Activated CD4-positive, alpha-beta T cell treated with anti-CD3 and anti-CD28 coated beads for 36 hours (primary cell): ENCODE results near the gene PLEKHM3. TPM values are rescaled to one million over a fixed set of nuclear protein-coding genes. Genes with fewer than 3 reads are reported as not detected.
A peak's percentile ranks its signal among the peaks of the same experiment; 100 is the strongest.

Source experiments
- ATAC-seq: fragments of 200-7000 bp; cut with Tn5 transposase; one replicate; pipeline ENCODE4 v1.10.0; 2021; ENCODE audit warnings: mild to moderate bottlenecking, moderate library complexity
- CTCF ChIA-PET: fragments of 350-600 bp; sonication (Branson Sonifier 250); formaldehyde crosslinking; loops from one replicate; lab custom pipeline; 2021; ENCODE audit warnings: antibody characterized with exemption; lab: Charles Lee
- POLR2A ChIA-PET: fragments of 350-600 bp; sonication (Branson Sonifier 250); formaldehyde crosslinking; loops from one replicate; lab custom pipeline; 2021; ENCODE audit warnings: antibody characterized with exemption, inconsistent platforms; lab: Charles Lee
- DNase-seq: peaks from one replicate; pipeline ENCODE4 v3.0.0-alpha.2; 2020
- H3K27ac Mint-ChIP-seq: one replicate; pipeline ENCODE4 v1.8.0; 2021; ENCODE audit warnings: mixed read lengths
- H3K27me3 Mint-ChIP-seq: one replicate; pipeline ENCODE4 v1.8.0; 2021; ENCODE audit warnings: mixed read lengths
- H3K36me3 Mint-ChIP-seq: one replicate; pipeline ENCODE4 v1.8.0; 2021; ENCODE audit warnings: low read depth, mixed read lengths
- H3K4me1 Mint-ChIP-seq: one replicate; pipeline ENCODE4 v1.8.0; 2021; ENCODE audit warnings: mixed read lengths
- H3K4me3 Mint-ChIP-seq: one replicate; pipeline ENCODE4 v1.8.0; 2021; ENCODE audit warnings: mild to moderate bottlenecking, moderate library complexity, mixed read lengths
- H3K9me3 Mint-ChIP-seq: one replicate; pipeline ENCODE4 v1.8.0; 2021; ENCODE audit warnings: low read depth, mixed read lengths
- intact Hi-C, 2 experiments: fragments of 100-400 bp; cut with DNase I in 1 of 2; cut with micrococcal nuclease in 1 of 2; formaldehyde crosslinking; loops; one replicate each; pipeline versions ENCODE4 v1.14.2 to v1.15.1; 2022 to 2024; cut with DNase I, micrococcal nuclease
- total RNA-seq, 2 experiments: library from RNA; stranded (reverse); gene quantifications; one replicate each; pipeline ENCODE4 v1.2.3, GENCODE V29; 2021

The PLEKHM3 gene
- total RNA-seq, 2 experiments from 2014 or later, result 4.5 to 5.2 TPM

DNA sequence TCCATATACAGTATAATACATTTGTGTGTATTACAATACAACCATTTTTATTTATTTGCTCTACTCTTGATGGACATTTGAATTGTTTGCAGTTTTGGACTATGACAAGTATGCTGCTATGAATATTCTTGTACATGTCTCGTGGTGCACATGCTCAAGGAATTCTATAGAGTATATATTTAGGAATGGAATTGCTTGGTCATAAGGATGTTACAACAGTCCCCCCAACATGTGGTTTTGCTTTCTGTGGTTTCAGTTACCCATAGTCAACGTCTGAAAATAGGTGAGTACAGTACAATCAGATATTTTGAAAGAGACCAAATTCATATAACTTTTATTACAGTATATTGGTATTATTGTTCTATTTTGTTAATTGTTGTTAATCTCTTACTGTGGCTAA, 24.1 kb upstream of the PLEKHM3 start:
- Mint-ChIP-seq H3K9me3 (no peaks in the 10 kb centered on the region), H3K27ac (no peak overlapping the region), H3K27me3 (peaks cover 5% of the 10 kb centered on the region), H3K36me3 (no peaks in the 10 kb centered on the region), H3K4me3 (no peak overlapping the region), H3K4me1 (no peaks in the 10 kb centered on the region)
- CTCF ChIA-PET, result no interaction called here
- no peak for DNase-seq
- ATAC-seq, result no peak
- POLR2A ChIA-PET, result no interaction called here
- intact Hi-C loops, result no loop called here

DNA sequence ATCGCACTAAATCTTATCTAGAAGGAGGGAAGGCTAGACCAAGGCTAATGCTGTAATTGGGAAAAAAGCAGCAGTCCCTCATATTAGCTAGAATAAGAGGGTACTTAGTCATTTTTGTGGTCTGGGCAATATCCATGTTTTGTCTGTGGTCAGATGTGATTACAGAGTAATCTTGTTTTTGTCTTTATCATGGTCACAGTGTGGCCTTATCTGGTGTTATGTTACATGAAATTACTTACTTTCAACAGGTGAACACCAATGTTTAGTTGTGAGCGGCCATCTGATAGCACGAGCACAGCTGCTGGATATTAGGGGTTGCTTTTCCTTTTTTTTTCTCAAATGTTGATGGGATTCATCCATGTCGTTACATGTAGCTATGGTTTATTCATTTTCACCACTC, 23.7 kb upstream of the PLEKHM3 start:
- DNase-seq (no peak), ATAC-seq (no peak)
- Mint-ChIP-seq H3K36me3 (no peaks in the 10 kb centered on the region), H3K4me3 (no peak overlapping the region), H3K9me3 (no peaks in the 10 kb centered on the region), H3K4me1 (no peaks in the 10 kb centered on the region), H3K27me3 (peaks cover 5% of the 10 kb centered on the region), H3K27ac (no peak overlapping the region)
- CTCF ChIA-PET, result interaction anchor here (1.8 kb wide), 1 partner anchor 303 kb away, joined by 12 read pairs; no protein-coding TSS in a partner anchor
- POLR2A ChIA-PET, result no interaction called here
- intact Hi-C loops, result no loop called here

- no peak for DNase-seq
- H3K27ac Mint-ChIP-seq, result no peak overlapping the region
- POLR2A ChIA-PET, result no interaction called here
- H3K9me3 Mint-ChIP-seq, result no peaks in the 10 kb centered on the region
- peaks cover 6% of the 10 kb centered on the region for H3K27me3 Mint-ChIP-seq
- no peaks in the 10 kb centered on the region for H3K4me1 Mint-ChIP-seq
- ATAC-seq, result no peak
- CTCF ChIA-PET, result interaction anchor here (1.8 kb wide), 1 partner anchor 302 kb away, joined by 12 read pairs; no protein-coding TSS in a partner anchor
- no peak overlapping the region for H3K4me3 Mint-ChIP-seq
- H3K36me3 Mint-ChIP-seq, result no peaks in the 10 kb centered on the region
- intact Hi-C loops, result no loop called here
Measured at GRCh38 chr2:208047840-208048239, 22.5 kb upstream of the PLEKHM3 start.

- Mint-ChIP-seq H3K9me3 (no peaks in the 10 kb centered on the region), H3K4me3 (no peak overlapping the region), H3K4me1 (no peaks in the 10 kb centered on the region), H3K36me3 (no peaks in the 10 kb centered on the region), H3K27ac (no peak overlapping the region), H3K27me3 (peaks cover 4% of the 10 kb centered on the region)
- intact Hi-C loops, result no loop called here
- no peak for ATAC-seq
- CTCF ChIA-PET, result no interaction called here
- no peak for DNase-seq
- POLR2A ChIA-PET, result no interaction called here
Measured at GRCh38 chr2:208046686-208047085, 21.4 kb upstream of the PLEKHM3 start.

DNA sequence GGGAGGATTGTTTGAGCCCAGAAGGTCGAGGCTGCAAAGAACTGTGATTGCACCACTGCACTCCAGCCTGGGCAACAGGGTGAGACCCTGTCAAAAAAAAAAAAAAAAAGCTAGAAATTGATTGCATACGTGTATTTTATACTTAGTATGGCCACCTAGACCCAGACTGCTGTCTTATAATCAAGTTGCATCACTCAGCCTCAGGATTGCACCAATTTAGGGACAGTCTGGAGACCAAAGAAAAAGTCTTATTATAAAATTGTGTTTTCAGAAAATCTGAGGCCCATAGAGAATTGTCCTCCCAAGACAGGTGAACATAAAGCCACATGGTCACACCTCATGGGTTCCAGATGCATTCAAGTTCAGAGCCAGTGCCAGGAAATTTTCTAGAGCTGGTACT, 17.1 kb upstream of the PLEKHM3 start:
- DNase-seq (no peak), ATAC-seq (no peak)
- Mint-ChIP-seq H3K4me1 (peaks cover 5% of the 10 kb centered on the region), H3K27ac (no peak overlapping the region), H3K27me3 (peaks cover 4% of the 10 kb centered on the region), H3K9me3 (no peaks in the 10 kb centered on the region), H3K36me3 (no peaks in the 10 kb centered on the region), H3K4me3 (no peak overlapping the region)
- ChIA-PET POLR2A (interaction anchor here (0.6 kb wide), 1 partner anchor 299 kb away, joined by 3 read pairs; no protein-coding TSS in a partner anchor), CTCF (interaction anchor here (2.4 to 2.9 kb wide), 2 partner anchors 293 to 298 kb away, joined by 25 to 57 read pairs; no protein-coding TSS in a partner anchor)
- intact Hi-C loops, result loop anchor here in 1 of 2 experiments (5.0 kb wide), 1 partner anchor 210 kb away; no protein-coding TSS in a partner anchor

- ChIA-PET POLR2A (no interaction called here), CTCF (interaction anchor here (2.4 to 2.9 kb wide), 2 partner anchors 293 to 297 kb away, joined by 25 to 57 read pairs; no protein-coding TSS in a partner anchor)
- H3K4me3 Mint-ChIP-seq, result no peak overlapping the region
- H3K9me3 Mint-ChIP-seq, result no peaks in the 10 kb centered on the region
- no peak overlapping the region for H3K27ac Mint-ChIP-seq
- ATAC-seq, result no peak
- H3K4me1 Mint-ChIP-seq, result peaks cover 5% of the 10 kb centered on the region
- no peak for DNase-seq
- intact Hi-C loops, result loop anchor here in 1 of 2 experiments (5.0 kb wide), 1 partner anchor 210 kb away; no protein-coding TSS in a partner anchor
- peaks cover 4% of the 10 kb centered on the region for H3K27me3 Mint-ChIP-seq
- H3K36me3 Mint-ChIP-seq, result no peaks in the 10 kb centered on the region
Measured at GRCh38 chr2:208042041-208042440, 16.7 kb upstream of the PLEKHM3 start.

DNA sequence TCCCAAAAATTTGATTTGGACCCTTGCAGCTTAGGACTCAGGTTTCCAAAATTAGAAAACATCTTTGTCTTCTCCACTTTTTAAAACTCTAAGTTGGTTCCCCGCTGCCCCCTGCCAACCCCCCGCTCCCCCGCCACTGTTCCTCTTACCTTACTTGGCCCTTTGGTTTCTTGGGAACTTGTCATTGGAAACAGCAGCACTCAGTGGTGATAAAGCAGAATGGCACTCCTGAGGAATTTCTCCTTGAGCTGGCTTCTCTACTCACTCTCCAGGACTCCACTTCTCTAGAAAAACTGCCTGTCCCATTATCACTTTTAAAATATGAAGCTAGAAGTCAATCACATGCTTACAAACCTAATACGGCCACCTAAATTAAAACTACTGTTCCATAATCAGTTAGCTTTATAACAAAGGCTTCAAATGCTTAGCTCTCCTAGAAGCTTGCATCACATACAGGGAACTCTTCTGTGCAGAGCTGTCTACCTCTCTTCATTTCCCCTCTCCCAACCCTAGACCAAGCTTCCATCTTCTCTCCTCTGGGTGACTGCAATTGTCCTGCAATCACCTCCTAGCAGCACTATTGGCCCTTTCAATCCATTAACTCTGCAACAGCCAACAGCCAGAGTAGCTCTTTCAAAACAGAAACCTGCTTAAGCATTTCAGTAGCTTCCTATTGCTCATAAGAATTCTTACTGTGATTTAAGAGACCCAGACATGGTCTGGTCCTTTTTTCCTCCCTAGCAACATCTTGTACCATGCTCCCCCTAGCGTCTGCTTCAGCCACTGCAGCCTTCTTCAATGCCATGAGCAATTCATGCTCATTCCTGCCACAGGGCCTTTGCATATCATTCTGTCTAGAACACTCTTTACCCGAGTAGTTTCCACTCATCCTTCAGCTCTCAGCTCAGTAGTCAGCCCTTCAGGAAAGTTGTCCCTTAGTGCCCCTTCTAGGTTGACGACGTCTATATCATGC, 15.2 kb upstream of the PLEKHM3 start:
- no peaks in the 10 kb centered on the region for H3K36me3 Mint-ChIP-seq
- H3K27me3 Mint-ChIP-seq, result peaks cover 2% of the 10 kb centered on the region
- ATAC-seq, result peak; percentile 95
- H3K9me3 Mint-ChIP-seq, result no peaks in the 10 kb centered on the region
- peak; percentile 90 for DNase-seq
- ChIA-PET CTCF (interaction anchor here (0.6 to 2.9 kb wide), 51 partner anchors 9 to 1260 kb away, joined by 3 to 57 read pairs (median 4); partner anchors contain the start of genes FZD5, METTL21A and PLEKHM3), POLR2A (no interaction called here)
- no peak overlapping the region for H3K27ac Mint-ChIP-seq
- no peak overlapping the region for H3K4me3 Mint-ChIP-seq
- H3K4me1 Mint-ChIP-seq, result peaks cover 5% of the 10 kb centered on the region
- intact Hi-C loops, result loop anchor here (1.0 to 5.0 kb wide), 4 partner anchors 208 to 414 kb away; partner anchors contain the start of gene FZD5 (in 1 of the 2)

DNA sequence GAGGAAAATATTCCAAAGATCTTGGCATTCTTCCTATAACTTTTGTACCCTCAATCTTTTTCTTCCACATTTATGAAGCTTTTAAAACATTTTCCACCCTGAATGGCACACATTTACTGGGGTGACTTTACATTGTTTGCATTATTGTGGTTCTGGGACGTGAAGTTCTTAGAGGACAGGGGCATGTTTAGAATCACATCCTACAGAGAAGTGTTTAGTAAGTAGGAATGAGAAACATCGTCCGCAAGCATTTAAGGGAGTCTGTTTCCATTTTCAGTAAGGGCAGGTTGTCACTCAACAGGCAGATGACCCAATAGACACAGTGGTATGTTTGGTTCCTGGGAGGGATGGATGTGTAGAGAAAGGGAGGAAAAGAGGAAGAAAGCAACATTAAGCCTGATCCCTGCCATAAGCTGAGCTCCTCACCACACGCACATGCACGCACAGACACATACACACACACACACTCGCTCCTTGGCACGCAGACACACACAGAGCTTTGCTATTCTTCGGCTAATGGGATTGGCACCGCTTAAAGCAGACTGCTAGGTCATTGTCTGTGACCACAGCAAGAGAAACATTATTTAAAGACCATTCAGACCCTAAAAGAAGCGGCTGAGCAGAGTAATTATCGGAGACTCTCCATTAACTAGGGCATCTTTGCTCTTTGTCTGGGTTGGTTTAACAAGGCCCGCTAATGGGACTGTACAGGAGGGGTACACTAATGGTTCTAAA, 14.2 kb upstream of the PLEKHM3 start:
- POLR2A ChIA-PET, result no interaction called here
- Mint-ChIP-seq H3K9me3 (no peaks in the 10 kb centered on the region), H3K4me1 (peaks cover 5% of the 10 kb centered on the region)

GRCh38 chr2:208037564-208038487, 12.5 kb upstream of the PLEKHM3 start:
- H3K9me3 Mint-ChIP-seq, result no peaks in the 10 kb centered on the region
- CTCF ChIA-PET, result interaction anchor here (0.5 kb wide), 1 partner anchor 45 kb away, joined by 3 read pairs; no protein-coding TSS in a partner anchor
- POLR2A ChIA-PET, result no interaction called here
- H3K27ac Mint-ChIP-seq, result no peak overlapping the region
- ATAC-seq (no peak), DNase-seq (no peak)
- intact Hi-C loops, result loop anchor here (5.0 to 10.0 kb wide), 2 partner anchors 271 to 533 kb away; partner anchors contain the start of gene FZD5 (in 1 of the 2)
- peaks cover 5% of the 10 kb centered on the region for H3K4me1 Mint-ChIP-seq
- no peaks in the 10 kb centered on the region for H3K36me3 Mint-ChIP-seq
- no peaks in the 10 kb centered on the region for H3K27me3 Mint-ChIP-seq
- H3K4me3 Mint-ChIP-seq, result no peak overlapping the region

More for the DNA sequence above, 14.2 kb upstream of the PLEKHM3 start:
- DNase-seq (no peak), ATAC-seq (no peak)
- Mint-ChIP-seq H3K27ac (no peak overlapping the region), H3K27me3 (peaks cover 2% of the 10 kb centered on the region), H3K4me3 (no peak overlapping the region), H3K36me3 (no peaks in the 10 kb centered on the region)
- intact Hi-C loops, result loop anchor here (1.0 to 10.0 kb wide), 6 partner anchors 207 to 535 kb away; partner anchors contain the start of gene FZD5 (in 2 of the 2)
- CTCF ChIA-PET, result interaction anchor here (0.7 to 2.9 kb wide), 23 partner anchors 8 to 508 kb away, joined by 3 to 57 read pairs (median 5); partner anchors contain the start of gene IDH1

DNA sequence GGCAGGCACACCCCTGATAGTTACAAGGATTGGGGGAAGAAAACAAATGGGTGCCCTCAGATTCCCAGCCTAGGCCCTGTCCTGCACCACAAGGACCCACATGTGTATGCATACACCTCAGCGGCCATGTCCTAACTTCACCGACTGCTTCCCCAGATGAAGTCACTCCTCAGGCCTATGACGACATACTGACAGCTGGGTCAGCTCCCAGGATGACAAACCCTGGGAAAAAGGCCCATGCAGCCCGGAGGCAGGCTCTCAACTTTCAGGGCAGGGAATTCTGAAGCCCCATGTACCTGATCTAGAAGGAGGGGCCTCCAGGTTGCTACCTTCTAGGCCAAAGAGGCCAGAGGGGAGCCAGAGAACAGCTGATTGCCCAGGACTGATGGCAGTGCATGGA, 11.0 kb upstream of the PLEKHM3 start:
- H3K4me3 Mint-ChIP-seq, result no peak overlapping the region
- POLR2A ChIA-PET, result no interaction called here
- no peaks in the 10 kb centered on the region for H3K36me3 Mint-ChIP-seq
- CTCF ChIA-PET, result interaction anchor here (1.0 kb wide), 1 partner anchor 25 kb away, joined by 4 read pairs; no protein-coding TSS in a partner anchor
- H3K27me3 Mint-ChIP-seq, result no peaks in the 10 kb centered on the region
- intact Hi-C loops, result loop anchor here (5.0 to 10.0 kb wide), 2 partner anchors 269 to 532 kb away; partner anchors contain the start of gene FZD5 (in 1 of the 2)
- no peak overlapping the region for H3K27ac Mint-ChIP-seq
- ATAC-seq (no peak), DNase-seq (no peak)
- H3K4me1 Mint-ChIP-seq, result peaks cover 5% of the 10 kb centered on the region
- no peaks in the 10 kb centered on the region for H3K9me3 Mint-ChIP-seq
